GM12892 (cell line): ENCODE data around the gene TSPAN9.

ENCODE experiments used
- DNase-seq: peaks from one replicate; pipeline ENCODE4 v3.0.0; 2011; ENCODE audit not compliant: insufficient read length
- FAIRE-seq: peaks from 2 replicates; lab custom pipeline; 2011; peaks lifted over from hg19 to GRCh38; lab: Jason Lieb, UNC
- POLR2A ChIP-seq: IDR thresholded peaks from 2 replicates; pipeline ENCODE4 v1.6.1; 2011; ENCODE audit warnings: low read depth, low read length, control low read depth
- POLR2AphosphoS5 ChIP-seq: IDR thresholded peaks from 2 replicates; pipeline ENCODE4 v1.6.1; 2011; ENCODE audit warnings: low read depth, low read length, control low read depth
- TAF1 ChIP-seq: IDR thresholded peaks from 2 replicates; pipeline ENCODE4 v1.6.1; 2011; ENCODE audit warnings: low read depth, mild to moderate bottlenecking, control low read depth, low read length, borderline replicate concordance

The TSPAN9 gene

GRCh38 chr12:3244219-3244750, 167.1 kb downstream of the TSPAN9 start:
- DNase-seq: no peak
- FAIRE-seq: no peak

DNA sequence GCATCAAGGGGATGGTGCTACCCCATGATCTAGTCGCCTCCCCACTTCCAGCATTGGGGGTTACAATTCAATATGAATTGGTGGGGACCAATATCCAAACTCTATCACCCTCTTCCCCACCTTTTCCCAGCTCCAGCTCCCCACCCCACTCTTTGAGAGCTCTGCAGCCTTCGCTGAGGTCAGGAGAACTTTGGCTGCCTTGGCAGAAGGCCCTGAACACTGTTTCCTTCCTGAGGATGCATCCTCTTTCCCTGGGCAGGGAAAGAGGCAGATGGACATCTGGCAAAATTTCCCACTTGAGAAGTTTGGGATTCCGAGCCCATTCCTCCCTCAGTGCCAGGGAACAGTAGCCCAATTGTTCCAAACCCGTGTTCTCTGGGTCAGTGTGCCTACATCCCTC, 169.1 kb downstream of the TSPAN9 start:
- TF ChIP-seq POLR2A (no peak), POLR2AphosphoS5 (no peak), TAF1 (no peak)
- FAIRE-seq (no peak), DNase-seq (no peak)

More at GRCh38 chr12:3244219-3244750, 167.1 kb downstream of the TSPAN9 start:
- TF ChIP-seq POLR2A: no peak
- no peak for TF ChIP-seq TAF1
- TF ChIP-seq POLR2AphosphoS5: no peak

- no peak for TF ChIP-seq POLR2AphosphoS5
- no peak for TF ChIP-seq TAF1
- TF ChIP-seq POLR2A: no peak
- DNase-seq (no peak), FAIRE-seq (no peak)
Measured at GRCh38 chr12:3247077-3247476, 169.9 kb downstream of the TSPAN9 start.

- FAIRE-seq (no peak), DNase-seq (no peak)
- TF ChIP-seq POLR2AphosphoS5 (no peak), POLR2A (no peak), TAF1 (no peak)
Measured at GRCh38 chr12:3247629-3248161, 170.5 kb downstream of the TSPAN9 start.

DNA sequence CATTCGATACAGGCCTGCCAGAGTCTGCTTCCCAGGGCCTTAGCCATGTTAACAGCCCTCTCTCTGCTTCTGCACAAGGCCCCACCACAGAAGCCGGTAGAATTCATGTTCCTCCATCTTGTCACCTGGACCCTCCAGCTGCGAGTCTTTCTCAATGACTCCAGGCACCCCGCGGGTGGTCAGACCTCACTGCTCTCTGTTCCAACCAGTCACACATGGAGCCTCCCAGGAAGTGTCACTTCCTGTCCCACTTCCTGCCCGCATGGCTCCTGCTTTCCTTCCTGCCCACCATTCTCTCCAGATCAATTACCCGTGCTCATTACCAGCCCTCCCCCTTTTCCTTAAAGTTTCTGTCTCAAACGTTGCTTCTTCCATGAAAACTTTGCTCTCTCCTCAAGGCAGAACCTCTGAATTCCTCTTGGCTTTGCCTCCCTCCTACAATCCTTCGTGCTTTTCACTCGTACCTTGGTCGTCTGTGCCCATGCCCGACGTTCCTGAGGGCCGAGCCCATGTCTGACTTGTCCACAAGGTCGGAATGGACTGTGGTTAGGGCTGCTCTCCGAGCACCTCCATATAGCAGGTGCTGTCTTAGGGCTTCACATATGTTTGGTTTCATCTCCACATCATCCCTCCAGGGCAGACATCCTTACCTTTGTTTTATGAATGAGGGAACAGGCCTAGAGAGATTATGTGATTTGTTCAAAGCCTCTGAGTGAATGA, 172.1 kb downstream of the TSPAN9 start:
- no peak for DNase-seq
- no peak for TF ChIP-seq POLR2A
- no peak for FAIRE-seq

- TF ChIP-seq POLR2A: no peak
- TF ChIP-seq POLR2AphosphoS5: no peak
- TF ChIP-seq TAF1: no peak
- no peak for DNase-seq
- no peak for FAIRE-seq
Measured at GRCh38 chr12:3250034-3250433, 172.9 kb downstream of the TSPAN9 start.

DNA sequence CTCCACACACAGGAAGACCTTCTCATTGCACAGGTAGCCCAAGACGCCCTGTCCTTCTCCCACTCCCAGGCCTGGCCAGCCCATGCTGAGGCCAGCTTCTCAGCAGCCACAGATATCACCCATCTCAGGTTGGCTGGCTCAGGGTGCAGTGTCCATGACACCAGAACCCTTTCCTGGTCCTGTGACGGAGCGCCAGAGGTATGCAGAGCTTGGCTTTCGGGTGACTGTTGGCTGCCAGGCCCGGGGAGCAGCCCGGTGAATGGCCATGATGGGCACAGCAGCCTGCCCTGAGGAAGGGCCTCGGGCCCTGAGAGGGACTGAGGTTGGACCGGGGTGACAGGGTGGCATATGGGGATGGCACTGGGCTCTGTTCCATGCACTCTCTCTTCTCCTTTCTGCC, 173.4 kb downstream of the TSPAN9 start:
- FAIRE-seq: no peak

DNA sequence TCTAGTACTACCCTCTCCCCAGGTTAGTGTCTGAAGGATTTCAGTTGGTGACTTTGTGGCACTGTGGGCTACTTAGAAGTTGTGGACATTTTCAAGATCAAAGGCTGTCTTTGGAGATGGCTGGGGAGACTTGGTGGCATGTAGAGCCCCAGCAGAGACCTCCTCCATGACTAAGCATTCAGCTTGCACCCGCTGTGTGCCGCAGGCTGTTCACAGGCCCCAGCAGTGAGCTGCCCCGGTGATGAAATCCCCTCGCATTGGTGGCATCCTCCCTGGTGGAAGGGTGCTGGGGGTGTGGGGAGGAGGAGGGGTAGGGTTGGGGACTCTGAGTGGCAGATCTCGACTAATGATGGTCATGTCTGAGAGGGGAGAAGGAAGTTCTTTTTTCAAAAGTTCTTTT, 173.9 kb downstream of the TSPAN9 start:
- TF ChIP-seq TAF1 (no peak), POLR2A (no peak), POLR2AphosphoS5 (no peak)
- FAIRE-seq (no peak), DNase-seq (no peak)

More for the DNA sequence above, 173.4 kb downstream of the TSPAN9 start:
- DNase-seq: no peak
- TF ChIP-seq POLR2A (no peak), POLR2AphosphoS5 (no peak), TAF1 (no peak)

- FAIRE-seq (no peak), DNase-seq (no peak)
- no peak for TF ChIP-seq POLR2A
- no peak for TF ChIP-seq POLR2AphosphoS5
- no peak for TF ChIP-seq TAF1
Measured at GRCh38 chr12:3251691-3252090, 174.5 kb downstream of the TSPAN9 start.

DNA sequence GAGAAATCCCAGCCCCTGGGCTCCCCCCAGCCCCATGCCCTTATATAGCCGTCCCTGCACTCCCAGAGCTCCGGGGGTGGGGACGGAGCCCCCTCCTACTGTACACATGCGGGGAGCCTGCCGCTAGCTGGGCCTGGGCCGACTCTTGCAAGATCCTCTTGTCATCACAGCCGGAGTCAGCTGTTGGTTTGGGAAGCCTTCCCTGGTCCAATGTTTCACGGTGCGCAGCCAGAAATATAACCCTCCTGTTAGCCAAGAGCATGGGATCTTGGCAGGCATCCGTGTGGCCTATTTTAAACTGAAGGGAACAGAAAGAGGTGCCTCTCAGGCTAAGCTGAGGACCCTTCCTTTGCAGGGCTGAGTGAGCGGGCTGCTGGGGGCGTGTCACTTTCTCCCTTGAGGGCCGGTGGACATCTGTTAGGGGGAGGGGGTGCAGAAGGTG, 175.3 kb downstream of the TSPAN9 start:
- DNase-seq (no peak), FAIRE-seq (no peak)
- no peak for TF ChIP-seq POLR2A
- no peak for TF ChIP-seq TAF1
- TF ChIP-seq POLR2AphosphoS5: no peak

DNA sequence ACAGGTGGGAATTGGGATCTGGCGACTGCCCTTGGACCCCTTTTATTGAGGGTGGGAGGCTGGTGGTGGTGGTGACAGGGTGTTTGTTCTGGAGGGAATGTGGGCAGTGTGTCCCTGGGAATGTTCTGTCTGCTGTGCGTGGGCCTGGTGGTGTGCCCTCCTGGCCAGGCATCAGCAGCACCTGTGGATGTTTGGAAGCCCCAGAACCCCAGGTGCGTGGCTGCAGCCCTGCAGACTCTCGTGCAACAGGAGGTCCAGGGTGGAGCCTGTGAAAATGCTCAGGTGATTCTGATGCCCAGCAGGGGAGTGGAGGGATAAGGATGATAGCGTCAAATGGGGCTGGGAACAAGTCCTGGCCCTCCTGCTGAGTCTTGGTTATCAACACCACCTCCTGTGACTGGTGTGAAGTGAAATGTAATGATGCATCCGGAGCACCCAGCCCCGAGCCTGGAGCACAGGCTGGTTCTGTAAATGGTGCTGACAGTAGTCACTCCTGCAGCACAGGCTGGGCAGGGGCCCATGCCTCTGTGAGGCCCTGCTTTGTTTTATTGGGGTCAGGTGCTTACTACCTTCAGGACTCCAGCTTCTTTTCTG, 176.6 kb downstream of the TSPAN9 start:
- TF ChIP-seq TAF1 (no peak), POLR2A (no peak), POLR2AphosphoS5 (no peak)
- no peak for FAIRE-seq
- DNase-seq: no peak
